Esophagus squamous epithelium (tissue), 5 donors: ENCODE data around the gene TMEM128. TPM values are rescaled to one million over a fixed set of nuclear protein-coding genes. Genes with fewer than 3 reads are reported as not detected.
"Not testable (repeated sequence)": the region's sequence is repeated elsewhere in the genome, so short reads cannot be mapped to it uniquely, and the experiment has no call there.

Source experiments
- DNase-seq: peaks from one replicate; lab custom pipeline; 2025; lab: John Stamatoyannopoulos, UW
- H3K27ac ChIP-seq, 4 donors: fragments of 200-600 bp; sonication (generic); one replicate each; pipeline ENCODE4 v1.5.1; 2016 to 2019; ENCODE audit warnings: mild to moderate bottlenecking in 1 of 4
- H3K27me3 ChIP-seq, 4 donors: fragments of 200-600 bp; sonication (generic); 1 replicate in 3 of 4; 2 replicates in 1 of 4; pipeline versions ENCODE4 v1.5.1 to v1.6.0; 2017 to 2021; ENCODE audit warnings: antibody characterized with exemption in 1 of 4
- H3K36me3 ChIP-seq, 3 donors: fragments of 200-600 bp; sonication (generic); one replicate each; pipeline ENCODE4 v1.5.1; 2016 to 2019
- H3K4me1 ChIP-seq, 3 donors: fragments of 200-600 bp; sonication (generic); one replicate each; pipeline ENCODE4 v1.5.1; 2017 to 2019
- H3K4me3 ChIP-seq, 4 donors: fragments of 200-600 bp; sonication (generic); 1 replicate in 3 of 4; 2 replicates in 1 of 4; pipeline ENCODE4 v1.5.1; 2016 to 2019; ENCODE audit warnings: mild to moderate bottlenecking in 2 of 4, moderate library complexity in 1 of 4
- H3K9me3 ChIP-seq, 3 donors: fragments of 200-600 bp; sonication (generic); one replicate each; pipeline ENCODE4 v1.5.1; 2016 to 2019
- POLR2A ChIP-seq, 4 donors: fragments of 450-650 bp; IDR thresholded peaks; one replicate each; pipeline ENCODE4 v1.6.1; 2017; ENCODE audit warnings: antibody characterized with exemption in 4 of 4, mild to moderate bottlenecking in 4 of 4, moderate library complexity in 3 of 4
- WGBS, 2 donors: methylation state at CpG; one replicate each; pipeline ENCODE4 v1.1.5; 2018; 5-methylcytosine and 5-hydroxymethylcytosine counted together
- intact Hi-C: fragments of 100-400 bp; cut with DNase I; formaldehyde crosslinking; loops from one replicate; pipeline ENCODE4 v1.15.0; 2022
- total RNA-seq, 4 donors: library from RNA; depleted of rRNA; stranded (reverse); fragments of >200 nt; gene quantifications; one replicate each; pipeline ENCODE4 v1.1.0, GENCODE V29; 2016
- TF ChIP-seq, protein P1 (sequence below), 6 experiments: fragments of 450-650 bp in 4 of 6; fragments of 200-600 bp in 2 of 6; sonication (generic) in 2 of 6; IDR thresholded peaks; one replicate each; pipeline ENCODE4 v1.5.1; 2016 to 2019; ENCODE audit warnings: antibody characterized with exemption in 6 of 6, mild to moderate bottlenecking in 4 of 6, moderate library complexity in 4 of 6
- donor health status: DM: yes; HTN: yes; CAD: no.

TMEM128 gene
- total RNA-seq, 4 donors from 2014 or later: 8.6 to 15.1 (median 11.6) TPM

DNA sequence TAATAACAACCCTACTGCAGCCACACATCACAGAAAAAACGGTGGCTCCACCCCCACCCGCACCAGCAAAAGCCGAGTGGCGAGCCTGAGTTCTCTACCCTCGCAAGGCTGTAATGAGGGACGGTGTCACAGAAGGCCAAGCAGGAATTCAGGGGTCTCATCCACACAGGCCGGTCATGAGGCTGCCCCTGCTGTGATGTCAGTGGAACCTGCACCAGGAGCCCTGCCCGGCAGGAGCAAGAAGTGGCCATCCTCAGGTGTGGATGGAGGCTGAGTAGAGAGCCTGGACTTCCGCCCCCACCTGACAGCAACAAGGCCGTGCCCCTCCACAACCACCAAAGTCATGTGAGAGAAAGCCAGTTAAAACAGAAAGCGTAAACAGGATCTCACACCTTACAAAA lies 21.3 kb upstream of the TMEM128 start:
- H3K9me3 ChIP-seq: no peaks in the 10 kb centered on the region
- TF ChIP-seq, protein P1, sequence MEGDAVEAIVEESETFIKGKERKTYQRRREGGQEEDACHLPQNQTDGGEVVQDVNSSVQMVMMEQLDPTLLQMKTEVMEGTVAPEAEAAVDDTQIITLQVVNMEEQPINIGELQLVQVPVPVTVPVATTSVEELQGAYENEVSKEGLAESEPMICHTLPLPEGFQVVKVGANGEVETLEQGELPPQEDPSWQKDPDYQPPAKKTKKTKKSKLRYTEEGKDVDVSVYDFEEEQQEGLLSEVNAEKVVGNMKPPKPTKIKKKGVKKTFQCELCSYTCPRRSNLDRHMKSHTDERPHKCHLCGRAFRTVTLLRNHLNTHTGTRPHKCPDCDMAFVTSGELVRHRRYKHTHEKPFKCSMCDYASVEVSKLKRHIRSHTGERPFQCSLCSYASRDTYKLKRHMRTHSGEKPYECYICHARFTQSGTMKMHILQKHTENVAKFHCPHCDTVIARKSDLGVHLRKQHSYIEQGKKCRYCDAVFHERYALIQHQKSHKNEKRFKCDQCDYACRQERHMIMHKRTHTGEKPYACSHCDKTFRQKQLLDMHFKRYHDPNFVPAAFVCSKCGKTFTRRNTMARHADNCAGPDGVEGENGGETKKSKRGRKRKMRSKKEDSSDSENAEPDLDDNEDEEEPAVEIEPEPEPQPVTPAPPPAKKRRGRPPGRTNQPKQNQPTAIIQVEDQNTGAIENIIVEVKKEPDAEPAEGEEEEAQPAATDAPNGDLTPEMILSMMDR (IDR thresholded peaks at IDR 0.05): no peak
- TF ChIP-seq POLR2A (IDR thresholded peaks at IDR 0.05): no peak
- H3K27me3 ChIP-seq: no peaks in the 10 kb centered on the region
- peak overlapping the region in 2 of 4 donors; percentile 48 to 57 for H3K27ac ChIP-seq
- intact Hi-C loops: no loop called here
- WGBS, 2 donors: 87 to 98% methylated on average over 5 to 8 of the region's 11 CpGs
- peaks cover 0 to 78% (median 12%) of the 10 kb centered on the region in 3 donors for H3K36me3 ChIP-seq
- H3K4me3 ChIP-seq: no peak overlapping the region
- no peak for DNase-seq
- no peaks in the 10 kb centered on the region for H3K4me1 ChIP-seq

DNA sequence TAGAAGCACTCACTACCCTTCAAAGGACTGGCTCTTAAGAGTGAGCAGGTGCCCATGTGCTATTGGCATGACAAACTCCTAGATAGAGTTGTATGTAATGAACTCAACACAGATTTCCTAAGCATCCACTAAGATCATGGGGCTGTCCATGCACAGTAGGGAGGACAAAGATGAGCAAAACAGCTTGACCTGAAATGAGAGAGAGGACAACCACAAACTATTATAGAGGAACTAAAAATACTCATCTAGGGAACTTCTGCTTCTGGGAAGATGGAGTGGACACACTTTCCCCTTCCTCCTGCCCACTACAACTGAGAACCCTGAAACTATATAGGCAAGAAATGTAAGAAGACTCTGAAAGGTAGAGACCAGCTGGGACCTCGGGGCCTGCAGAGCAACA lies 20.8 kb upstream of the TMEM128 start:
- no peaks in the 10 kb centered on the region for H3K4me1 ChIP-seq
- no peaks in the 10 kb centered on the region for H3K27me3 ChIP-seq
- H3K4me3 ChIP-seq: no peak overlapping the region
- H3K9me3 ChIP-seq: no peaks in the 10 kb centered on the region
- no peak for DNase-seq
- TF ChIP-seq POLR2A (IDR thresholded peaks at IDR 0.05): no peak
- TF ChIP-seq, protein P1 (IDR thresholded peaks at IDR 0.05): no peak
- H3K36me3 ChIP-seq: peaks cover 0 to 72% (median 7%) of the 10 kb centered on the region in 3 donors
- intact Hi-C loops: no loop called here
- WGBS, 2 donors: 100% methylated on average over 1 of the region's 1 CpG
- H3K27ac ChIP-seq: peak overlapping the region in 2 of 4 donors; percentile 48 to 57

DNA sequence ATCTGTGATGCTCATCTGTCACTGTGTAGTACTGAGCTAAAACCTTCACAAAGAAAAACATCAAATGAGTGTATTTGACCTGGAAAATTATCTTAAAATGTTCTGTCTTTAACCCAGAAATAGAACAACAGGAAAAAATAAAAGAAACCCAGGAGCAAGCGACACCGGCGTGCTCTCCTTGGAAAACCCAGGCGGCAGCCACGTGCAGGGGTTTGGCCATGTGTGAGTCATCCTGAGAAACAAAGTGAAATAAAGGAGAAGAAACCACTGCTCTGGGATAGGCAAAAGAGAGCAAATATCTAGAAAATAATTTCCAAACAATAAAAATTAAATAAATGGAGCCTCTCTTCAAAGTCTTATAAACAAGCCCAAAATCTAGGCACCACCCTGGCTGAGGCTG lies 20.0 kb upstream of the TMEM128 start:
- H3K27me3 ChIP-seq: no peaks in the 10 kb centered on the region
- DNase-seq: no peak
- H3K9me3 ChIP-seq: no peaks in the 10 kb centered on the region
- WGBS, 2 donors: 56 to 60% methylated on average over 5 of the region's 5 CpGs
- H3K36me3 ChIP-seq: peaks cover 0 to 64% (median 0%) of the 10 kb centered on the region in 3 donors
- TF ChIP-seq, protein P1 (IDR thresholded peaks at IDR 0.05): no peak
- TF ChIP-seq POLR2A (IDR thresholded peaks at IDR 0.05): no peak
- H3K4me3 ChIP-seq: no peak overlapping the region
- no peak overlapping the region for H3K27ac ChIP-seq
- intact Hi-C loops: no loop called here
- H3K4me1 ChIP-seq: no peaks in the 10 kb centered on the region

DNA sequence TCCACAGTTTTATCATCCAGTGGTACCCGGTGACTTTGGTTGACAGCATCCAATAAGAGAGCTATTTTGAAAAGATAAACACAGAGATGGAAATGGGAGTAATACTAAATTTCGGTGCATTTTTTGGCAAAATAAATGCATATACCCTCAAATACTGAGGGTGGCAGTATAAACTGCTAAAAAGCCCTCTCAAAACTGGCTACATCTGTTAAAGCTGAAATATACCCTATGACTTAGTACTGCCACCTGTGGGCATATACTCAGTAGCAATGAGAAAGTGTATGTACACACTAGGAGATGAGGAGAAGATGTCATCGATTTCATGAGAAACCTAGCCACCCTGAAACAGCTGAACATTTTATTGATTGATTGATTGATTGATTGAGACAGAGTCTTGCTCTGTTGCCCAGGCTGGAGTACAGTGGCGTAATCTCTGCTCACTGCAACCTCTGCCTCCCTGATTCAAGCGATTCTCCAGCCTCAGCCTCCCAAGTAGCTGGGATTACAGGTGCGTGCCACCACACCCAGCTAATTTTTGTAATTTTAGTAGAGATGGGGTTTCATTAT lies 12.2 kb upstream of the TMEM128 start:
- TF ChIP-seq, protein P1 (IDR thresholded peaks at IDR 0.05): peak in 3 of 6 experiments; percentile 15 to 40 (median 18)
- TF ChIP-seq POLR2A (IDR thresholded peaks at IDR 0.05): no peak
- H3K36me3 ChIP-seq: no peaks in the 10 kb centered on the region
- no peak overlapping the region for H3K27ac ChIP-seq
- no peaks in the 10 kb centered on the region for H3K4me1 ChIP-seq
- peaks cover 0 to 5% (median 0%) of the 10 kb centered on the region in 4 donors for H3K27me3 ChIP-seq
- H3K4me3 ChIP-seq: no peak overlapping the region
- no peaks in the 10 kb centered on the region for H3K9me3 ChIP-seq
- intact Hi-C loops: no loop called here
- no peak for DNase-seq
- 33 to 57% methylated on average over 3 to 6 of the region's 6 CpGs for WGBS, 2 donors

DNA sequence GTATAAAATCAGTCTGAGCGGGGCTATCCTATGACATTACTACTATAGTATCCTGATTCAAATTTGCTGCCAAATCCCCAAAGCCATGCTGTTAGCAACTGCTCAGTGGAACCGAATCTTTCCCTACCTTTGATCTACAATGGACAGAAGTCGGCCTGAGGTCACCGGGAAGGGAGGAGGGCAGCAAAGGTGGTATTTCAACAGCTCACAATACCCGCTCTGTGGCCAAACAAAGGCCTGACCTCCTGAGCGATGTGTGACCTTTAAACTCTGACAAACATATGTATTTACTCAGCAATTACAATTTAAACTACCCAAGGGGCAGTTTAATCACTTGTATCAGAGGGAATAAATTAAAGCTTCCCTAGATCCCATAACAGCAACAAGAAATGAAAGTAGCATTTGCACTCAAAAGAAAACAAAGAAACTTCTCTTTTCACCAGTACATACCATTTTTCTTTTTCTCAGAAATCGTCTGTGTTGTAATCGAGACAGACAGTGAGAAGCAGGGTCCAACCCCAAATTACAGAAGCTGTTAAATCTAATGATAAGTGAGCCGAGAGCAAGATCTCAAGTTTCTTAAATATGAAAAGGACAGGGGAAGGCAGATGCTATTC lies 11.6 kb upstream of the TMEM128 start:
- 36 to 45% methylated on average over 8 to 9 of the region's 9 CpGs for WGBS, 2 donors
- no peak overlapping the region for H3K4me3 ChIP-seq
- H3K4me1 ChIP-seq: no peaks in the 10 kb centered on the region
- H3K9me3 ChIP-seq: no peaks in the 10 kb centered on the region
- H3K27ac ChIP-seq: no peak overlapping the region
- intact Hi-C loops: loop anchor here (5.0 kb wide), 1 partner anchor 73 kb away; no protein-coding TSS in a partner anchor
- no peak for DNase-seq
- peaks cover 0 to 12% (median 0%) of the 10 kb centered on the region in 4 donors for H3K27me3 ChIP-seq
- TF ChIP-seq, protein P1 (IDR thresholded peaks at IDR 0.05): no peak
- no peak for TF ChIP-seq POLR2A (IDR thresholded peaks at IDR 0.05)
- H3K36me3 ChIP-seq: no peaks in the 10 kb centered on the region

DNA sequence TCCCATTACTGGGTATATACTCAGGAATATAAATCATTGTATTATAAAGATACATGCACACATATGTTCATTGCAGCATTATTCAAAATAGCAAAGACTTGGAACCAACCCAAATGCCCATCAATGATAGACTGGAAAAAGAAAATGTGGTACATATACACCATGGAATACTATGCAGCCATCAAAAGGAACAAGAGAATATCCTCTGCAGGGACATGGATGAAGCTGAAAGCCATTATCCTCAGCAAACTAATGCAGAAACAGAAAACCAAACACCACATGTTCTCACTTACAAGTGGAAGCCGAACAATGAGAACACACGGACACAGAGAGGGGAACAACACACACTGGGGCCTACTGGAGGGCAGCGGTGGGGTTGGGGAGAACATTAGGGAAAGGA lies 9.7 kb upstream of the TMEM128 start:
- H3K9me3 ChIP-seq, H3K4me1 ChIP-seq, H3K4me3 ChIP-seq, DNase-seq, H3K27ac ChIP-seq, H3K36me3 ChIP-seq: not testable (repeated sequence)
- intact Hi-C loops: loop anchor here (5.0 kb wide), 1 partner anchor 75 kb away; no protein-coding TSS in a partner anchor
- peaks cover 0 to 19% (median 0%) of the 10 kb centered on the region in 4 donors for H3K27me3 ChIP-seq
- 77 to 94% methylated on average over 3 of the region's 3 CpGs for WGBS, 2 donors
